Tibial nerve (tissue), 3 donors: ENCODE results near the gene CA10.

ENCODE experiments used
- CTCF ChIP-seq, 5 experiments: fragments of 200-600 bp in 3 of 5; fragments of 450-650 bp in 2 of 5; sonication (generic) in 3 of 5; IDR thresholded peaks; one replicate each; pipeline ENCODE4 v1.5.1; 2016 to 2019; ENCODE audit warnings: antibody characterized with exemption in 5 of 5, mild to moderate bottlenecking in 3 of 5, moderate library complexity in 2 of 5
- POLR2A ChIP-seq, 2 donors: fragments of 450-650 bp; IDR thresholded peaks; one replicate each; pipeline ENCODE4 v1.6.1; 2017; ENCODE audit warnings: antibody characterized with exemption in 2 of 2, mild to moderate bottlenecking in 2 of 2, moderate library complexity in 2 of 2

GRCh38 chr17:51848451-51848850 lies 310.1 kb downstream of the CA10 start:
- no peak for TF ChIP-seq CTCF (IDR thresholded peaks at IDR 0.05)
- TF ChIP-seq POLR2A (IDR thresholded peaks at IDR 0.05), result no peak
